K562 (cell line): ENCODE measurements around the gene TARP.

Experiments used
- ATAC-seq: fragments of 200-7000 bp; cut with Tn5 transposase; 3 replicates; pipeline ENCODE4 v1.9.1; 2020; ENCODE audit warnings: moderate library complexity
- BruUV-seq: library from RNA; stranded (reverse); fragments of 400-500 nt; replicated peaks from 2 replicates; lab custom pipeline; 2021; lab: Mats Ljungman, UMichigan
- CTCF ChIA-PET: fragments of 300-600 bp; formaldehyde crosslinking; extraction: SDS; loops from one replicate; lab custom pipeline; 2021; ENCODE audit warnings: low intra/inter-chr PET ratio; lab: Yijun Ruan, JAX
- POLR2A ChIA-PET: fragments of 300-600, 350-650 bp; sonication (Branson Sonifier 250); formaldehyde crosslinking; extraction: SDS; loops from one replicate; lab custom pipeline; 2021; ENCODE audit warnings: antibody characterized with exemption, inconsistent platforms; lab: Yijun Ruan, JAX
- DNase-seq, 4 experiments: peaks; one replicate each; pipeline versions ENCODE4 v3.0.0 to v3.0.0-alpha.2; 2011 to 2018; ENCODE audit warnings: low spot score in 3 of 4, mixed read lengths in 3 of 4; ENCODE audit errors: extremely low read depth in 1 of 4
- FAIRE-seq: peaks from 2 replicates; lab custom pipeline; 2011; peaks lifted over from hg19 to GRCh38; lab: Jason Lieb, UNC
- H2AFZ ChIP-seq: 2 replicates; pipeline ENCODE4 v1.6.0; 2011; ENCODE audit warnings: low read depth, low read length, control low read depth, inconsistent platforms
- H3K27ac ChIP-seq: fragments of 200-600 bp; 3 replicates; pipeline ENCODE4 v1.8.0; 2011; ENCODE audit warnings: low read depth, mild to moderate bottlenecking, control low read depth, inconsistent platforms, low read length, moderate library complexity, mixed read lengths; ENCODE audit errors: extremely low read depth
- H3K27me3 ChIP-seq, 2 experiments: fragments of 300-600 bp in 1 of 2; 2 replicates in 1 of 2; 3 replicates in 1 of 2; pipeline versions ENCODE4 v1.6.0 to v1.8.0; 2011; ENCODE audit warnings: inconsistent platforms in 2 of 2, low read length in 2 of 2, mild to moderate bottlenecking in 1 of 2, mixed read lengths in 1 of 2, moderate library complexity in 1 of 2; ENCODE audit not compliant: control insufficient read depth in 2 of 2, insufficient read depth in 2 of 2
- H3K36me3 ChIP-seq: fragments of 300-600 bp; 3 replicates; pipeline ENCODE4 v1.8.0; 2011; ENCODE audit warnings: mild to moderate bottlenecking, low read length, inconsistent platforms; ENCODE audit not compliant: control insufficient read depth, insufficient read depth
- H3K4me1 ChIP-seq, 2 experiments: fragments of 200-600 bp in 1 of 2; replicated peaks in 1 of 2; 2 replicates in 1 of 2; 3 replicates in 1 of 2; pipeline versions ENCODE4 v1.5.1 to v1.8.0; 2011; ENCODE audit warnings: inconsistent platforms in 2 of 2, low read length in 2 of 2, mild to moderate bottlenecking in 1 of 2, mixed read lengths in 1 of 2, moderate library complexity in 1 of 2; ENCODE audit not compliant: control insufficient read depth in 2 of 2, insufficient read depth in 2 of 2
- H3K4me2 ChIP-seq: 2 replicates; pipeline ENCODE4 v1.6.1; 2011; ENCODE audit warnings: low read length, control low read depth, inconsistent platforms, mixed read lengths; ENCODE audit not compliant: insufficient read depth
- H3K4me3 ChIP-seq: fragments of 200-600 bp; sonication (generic), shearing (Covaris generic); 2 replicates; pipeline ENCODE4 v1.5.1; 2016; ENCODE audit warnings: control low read depth, inconsistent platforms
- H3K79me2 ChIP-seq: fragments of 200-600 bp; 3 replicates; pipeline ENCODE4 v1.8.0; 2011; ENCODE audit warnings: low read length, inconsistent platforms; ENCODE audit not compliant: control insufficient read depth, insufficient read depth
- H3K9ac ChIP-seq, 2 experiments: 2 replicates each; pipeline versions ENCODE4 v1.6.0 to v1.6.1; 2011; ENCODE audit warnings: low read depth in 2 of 2, low read length in 2 of 2, control low read depth in 1 of 2, inconsistent platforms in 1 of 2, mild to moderate bottlenecking in 1 of 2, mixed read lengths in 1 of 2; ENCODE audit not compliant: insufficient read depth in 1 of 2
- H3K9me1 ChIP-seq: one replicate; pipeline ENCODE4 v1.6.0; 2011; ENCODE audit warnings: inconsistent platforms, mild to moderate bottlenecking, low read length, moderate library complexity; ENCODE audit not compliant: control insufficient read depth, insufficient read depth
- H3K9me3 ChIP-seq: replicated peaks from 2 replicates; pipeline ENCODE4 v1.5.1; 2011; ENCODE audit warnings: low read depth, low read length, inconsistent platforms; ENCODE audit not compliant: control insufficient read depth, insufficient read depth
- H4K20me1 ChIP-seq: replicated peaks from 2 replicates; pipeline ENCODE4 v1.6.1; 2011; ENCODE audit warnings: low read length, inconsistent platforms, mixed read lengths; ENCODE audit not compliant: control insufficient read depth, insufficient read depth
- ATF6 ChIP-seq: sonication (generic); formaldehyde crosslinking; IDR thresholded peaks from 2 replicates; pipeline ENCODE4 v1.4.0; 2020; ENCODE audit warnings: mild to moderate bottlenecking, missing genetic modification reagents
- BDP1 ChIP-seq: IDR thresholded peaks from 3 replicates; pipeline ENCODE4 v1.6.1; 2011; ENCODE audit not compliant: insufficient read length, insufficient read depth
- CBX1 ChIP-seq: sonication (generic); IDR thresholded peaks from 2 replicates; pipeline ENCODE4 v1.6.1; 2016; ENCODE audit warnings: antibody characterized with exemption, low read depth, mild to moderate bottlenecking
- CBX8 ChIP-seq: fragments of 200-600 bp; sonication (generic); IDR thresholded peaks from 2 replicates; pipeline ENCODE4 v1.6.1; 2012; ENCODE audit warnings: borderline replicate concordance, mixed run types, low read depth, mild to moderate bottlenecking, moderate library complexity, mixed read lengths, low read length, control low read depth, inconsistent platforms; ENCODE audit not compliant: poor library complexity, severe bottlenecking; ENCODE audit errors: extremely low read depth
- KLF1 ChIP-seq: fragments of 450-650 bp; IDR thresholded peaks from 2 replicates; pipeline ENCODE4 v1.6.1; 2016; ENCODE audit warnings: missing genetic modification characterization, missing compliant biosample characterization
- MECOM ChIP-seq: fragments of 250-450 bp; sonication (Bioruptor Pico); IDR thresholded peaks from 2 replicates; pipeline ENCODE4 v1.8.0; 2022; ENCODE audit warnings: inconsistent platforms
- MEIS2 ChIP-seq: fragments of 450-650 bp; IDR thresholded peaks from 2 replicates; pipeline ENCODE4 v1.6.1; 2014; ENCODE audit warnings: mild to moderate bottlenecking; ENCODE audit not compliant: partially characterized antibody
- NELFE ChIP-seq: IDR thresholded peaks from 2 replicates; pipeline ENCODE4 v1.6.1; 2011; ENCODE audit warnings: mild to moderate bottlenecking; ENCODE audit not compliant: insufficient read depth, insufficient read length
- RNF219 ChIP-seq: fragments of 250-450 bp; sonication (Bioruptor Pico); IDR thresholded peaks from 2 replicates; pipeline ENCODE4 v1.5.0; 2022; ENCODE audit warnings: mild to moderate bottlenecking
- WGBS: fragments of 100-300 bp; shearing (Covaris generic); methylation state at CpG from one replicate; pipeline ENCODE4 v1.1.6; 2016; ENCODE audit warnings: low coverage, mixed read lengths; ENCODE audit not compliant: insufficient coverage; ENCODE audit errors: missing lambda C conversion rate; 5-methylcytosine and 5-hydroxymethylcytosine counted together
- in situ Hi-C: fragments of 300-500 bp; cut with MboI; formaldehyde crosslinking; loops from 4 replicates; pipeline ENCODE4 v1.15.0; 2018; ENCODE audit warnings: inconsistent platforms, mixed read lengths
- intact Hi-C: fragments of 100-400 bp; cut with micrococcal nuclease; formaldehyde crosslinking; loops from 2 replicates; pipeline ENCODE4 v1.14.2; 2022

Gene TARP

GRCh38 chr7:38248069-38248567, 25.3 kb downstream of the TARP start:
- Histone ChIP-seq H3K36me3 (no peaks in the 10 kb centered on the region), H2AFZ (peak overlapping the region; percentile 34; the same call in 1 of the 2 replicates), H3K27me3 (peaks cover 0 to 4% of the 10 kb centered on the region in 2 experiments; a peak in 1 of 5 replicates), H3K4me2 (no peak overlapping the region), H3K4me3 (no peak overlapping the region), H3K79me2 (no peaks in the 10 kb centered on the region), H3K9me3 (no peaks in the 10 kb centered on the region), H3K9me1 (no peaks in the 10 kb centered on the region), H3K4me1 (no peaks in the 10 kb centered on the region), H3K9ac (no peak overlapping the region), H4K20me1 (no peaks in the 10 kb centered on the region), H3K27ac (no peak overlapping the region)
- ATAC-seq (0 out of 3 replicates have a peak, but pooled peaks have one; percentile 20), DNase-seq (no peak), FAIRE-seq (no peak)
- CTCF ChIA-PET: no interaction called here
- in situ Hi-C loops (no loop called here), intact Hi-C loops (no loop called here)
- POLR2A ChIA-PET: interaction anchor here (1.3 kb wide), 1 partner anchor 20 kb away, joined by 3 read pairs; no protein-coding TSS in a partner anchor
- no TSS peak for BruUV-seq
- 35% methylated on average over 5 of the region's 5 CpGs for WGBS
- peak; percentile 5 for TF ChIP-seq MEIS2
- TF ChIP-seq BDP1: no peak
- peak; percentile 30; the same call in 1 of the 2 replicates for TF ChIP-seq MECOM (CRISPR knock-in tag)

- Histone ChIP-seq H3K79me2 (no peaks in the 10 kb centered on the region), H3K27ac (peak overlapping the region; percentile 25; the same call in 1 of the 3 replicates), H3K9me3 (no peaks in the 10 kb centered on the region), H3K9ac (no peak overlapping the region), H3K4me1 (no peaks in the 10 kb centered on the region), H3K27me3 (peaks cover 3 to 7% of the 10 kb centered on the region in 2 experiments; a peak in 3 of 5 replicates), H3K36me3 (no peaks in the 10 kb centered on the region), H2AFZ (peak overlapping the region; percentile 64), H3K4me2 (no peak overlapping the region; the same call in 1 of the 2 replicates), H3K4me3 (no peak overlapping the region), H3K9me1 (no peaks in the 10 kb centered on the region), H4K20me1 (no peaks in the 10 kb centered on the region)
- 0% methylated on average over 3 of the region's 3 CpGs for WGBS
- CTCF ChIA-PET: no interaction called here
- no peak for TF ChIP-seq RNF219 (CRISPR knock-in tag)
- TF ChIP-seq CBX8: peak; percentile 30
- TF ChIP-seq NELFE: no peak
- TF ChIP-seq ATF6: no peak
- no peak for TF ChIP-seq CBX1
- TF ChIP-seq KLF1 (tag): no peak
- POLR2A ChIA-PET: no interaction called here
- DNase-seq (no peak), FAIRE-seq (no peak), ATAC-seq (peak; percentile 62)
- BruUV-seq: no TSS peak
- in situ Hi-C loops: no loop called here
- intact Hi-C loops: no loop called here
These were observed 27.9 kb downstream of the TARP start for GRCh38 chr7:38245409-38245977.
